ENCODE data around the gene CERKL.

The CERKL gene

GRCh38 chr2:181626671-181627070 is 30.2 kb downstream of the CERKL start:
- DNase-seq, result no peak

GRCh38 chr2:181623159-181623558 is 33.7 kb downstream of the CERKL start:
- DNase-seq, result no peak

GRCh38 chr2:181621779-181622490 is 35.0 kb downstream of the CERKL start:
- no peak for DNase-seq

- DNase-seq, result no peak
These were observed 37.4 kb downstream of the CERKL start for GRCh38 chr2:181619516-181619915.

GRCh38 chr2:181616715-181617114 is 40.2 kb downstream of the CERKL start:
- DNase-seq, result no peak

- no peak for DNase-seq
These were observed 41.8 kb downstream of the CERKL start for GRCh38 chr2:181614874-181615638.

GRCh38 chr2:181613241-181613640 is 43.7 kb downstream of the CERKL start:
- DNase-seq, result no peak

- DNase-seq, result no peak
These were observed 49.0 kb downstream of the CERKL start for GRCh38 chr2:181607629-181608590.

- DNase-seq, result no peak
These were observed 50.7 kb downstream of the CERKL start for GRCh38 chr2:181605889-181606837.

- no peak for DNase-seq
These were observed 54.9 kb downstream of the CERKL start for GRCh38 chr2:181602017-181602416.

GRCh38 chr2:181596556-181596955 is 60.3 kb downstream of the CERKL start:
- no peak for DNase-seq

GRCh38 chr2:181594322-181594721 is 62.6 kb downstream of the CERKL start:
- no peak for DNase-seq

GRCh38 chr2:181589779-181590178 is 67.1 kb downstream of the CERKL start:
- DNase-seq, result no peak

GRCh38 chr2:181588546-181588945 is 68.4 kb downstream of the CERKL start:
- no peak for DNase-seq

GRCh38 chr2:181586569-181587081 is 70.3 kb downstream of the CERKL start:
- no peak for DNase-seq

- DNase-seq, result no peak
These were observed 71.2 kb downstream of the CERKL start for GRCh38 chr2:181585732-181586131.

- DNase-seq, result no peak
These were observed 75.4 kb downstream of the CERKL start for GRCh38 chr2:181581534-181581933.

GRCh38 chr2:181578829-181579228 is 78.1 kb downstream of the CERKL start:
- DNase-seq, result no peak

GRCh38 chr2:181576431-181576830 is 80.5 kb downstream of the CERKL start:
- no peak for DNase-seq

GRCh38 chr2:181575650-181576025 is 81.3 kb downstream of the CERKL start:
- peak; percentile 30 for DNase-seq

GRCh38 chr2:181575024-181575649 is 81.8 kb downstream of the CERKL start:
- DNase-seq, result no peak
